Measurements from ENCODE around the gene SFMBT1.

The SFMBT1 gene

GRCh38 chr3:52910823-52911222, 135.1 kb downstream of the SFMBT1 start:
- H3K4me2 ChIP-seq, result no peak overlapping the region
- no peaks in the 10 kb centered on the region for H3K79me2 ChIP-seq (ENCODE audit: insufficient read depth, low read depth)
- H3K4me1 ChIP-seq (ENCODE audit: low read depth, poor library complexity, severe bottlenecking), result no peaks in the 10 kb centered on the region
- no peak overlapping the region for H3K27ac ChIP-seq
- no peaks in the 10 kb centered on the region for H3K27me3 ChIP-seq (ENCODE audit: insufficient read depth, low read depth)
- H3K36me3 ChIP-seq (ENCODE audit: insufficient read depth), result no peaks in the 10 kb centered on the region
- no peak overlapping the region for H2AFZ ChIP-seq (ENCODE audit: low read depth)
- no peak overlapping the region for H3K9ac ChIP-seq
- no peak overlapping the region for H3K4me3 ChIP-seq (IDR thresholded peaks at IDR 0.05; ENCODE audit: insufficient read depth, low read depth, low read length)
- no peaks in the 10 kb centered on the region for H4K20me1 ChIP-seq (ENCODE audit: insufficient read depth)
- TF ChIP-seq, protein P1, sequence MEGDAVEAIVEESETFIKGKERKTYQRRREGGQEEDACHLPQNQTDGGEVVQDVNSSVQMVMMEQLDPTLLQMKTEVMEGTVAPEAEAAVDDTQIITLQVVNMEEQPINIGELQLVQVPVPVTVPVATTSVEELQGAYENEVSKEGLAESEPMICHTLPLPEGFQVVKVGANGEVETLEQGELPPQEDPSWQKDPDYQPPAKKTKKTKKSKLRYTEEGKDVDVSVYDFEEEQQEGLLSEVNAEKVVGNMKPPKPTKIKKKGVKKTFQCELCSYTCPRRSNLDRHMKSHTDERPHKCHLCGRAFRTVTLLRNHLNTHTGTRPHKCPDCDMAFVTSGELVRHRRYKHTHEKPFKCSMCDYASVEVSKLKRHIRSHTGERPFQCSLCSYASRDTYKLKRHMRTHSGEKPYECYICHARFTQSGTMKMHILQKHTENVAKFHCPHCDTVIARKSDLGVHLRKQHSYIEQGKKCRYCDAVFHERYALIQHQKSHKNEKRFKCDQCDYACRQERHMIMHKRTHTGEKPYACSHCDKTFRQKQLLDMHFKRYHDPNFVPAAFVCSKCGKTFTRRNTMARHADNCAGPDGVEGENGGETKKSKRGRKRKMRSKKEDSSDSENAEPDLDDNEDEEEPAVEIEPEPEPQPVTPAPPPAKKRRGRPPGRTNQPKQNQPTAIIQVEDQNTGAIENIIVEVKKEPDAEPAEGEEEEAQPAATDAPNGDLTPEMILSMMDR (conservative IDR thresholded peaks at IDR 0.05; ENCODE audit: low read depth, low read length), result no peak

GRCh38 chr3:52907497-52907896, 138.4 kb downstream of the SFMBT1 start:
- Histone ChIP-seq H3K36me3 (ENCODE audit: insufficient read depth) (no peaks in the 10 kb centered on the region), H3K4me3 (IDR thresholded peaks at IDR 0.05; ENCODE audit: insufficient read depth, low read depth, low read length) (no peak overlapping the region), H3K4me2 (no peak overlapping the region), H3K4me1 (ENCODE audit: low read depth, poor library complexity, severe bottlenecking) (no peaks in the 10 kb centered on the region), H3K27me3 (ENCODE audit: insufficient read depth, low read depth) (no peaks in the 10 kb centered on the region), H3K27ac (no peak overlapping the region), H2AFZ (ENCODE audit: low read depth) (no peak overlapping the region), H3K9ac (no peak overlapping the region), H4K20me1 (ENCODE audit: insufficient read depth) (no peaks in the 10 kb centered on the region), H3K79me2 (ENCODE audit: insufficient read depth, low read depth) (no peaks in the 10 kb centered on the region)
- TF ChIP-seq, protein P1 (conservative IDR thresholded peaks at IDR 0.05; ENCODE audit: low read depth, low read length), result no peak

- Histone ChIP-seq H2AFZ (ENCODE audit: low read depth) (no peak overlapping the region), H3K27ac (no peak overlapping the region), H3K4me3 (IDR thresholded peaks at IDR 0.05; ENCODE audit: insufficient read depth, low read depth, low read length) (no peak overlapping the region), H4K20me1 (ENCODE audit: insufficient read depth) (no peaks in the 10 kb centered on the region), H3K27me3 (ENCODE audit: insufficient read depth, low read depth) (no peaks in the 10 kb centered on the region), H3K9ac (no peak overlapping the region), H3K4me2 (no peak overlapping the region), H3K4me1 (ENCODE audit: low read depth, poor library complexity, severe bottlenecking) (no peaks in the 10 kb centered on the region), H3K79me2 (ENCODE audit: insufficient read depth, low read depth) (no peaks in the 10 kb centered on the region), H3K36me3 (ENCODE audit: insufficient read depth) (no peaks in the 10 kb centered on the region)
- TF ChIP-seq, protein P1 (conservative IDR thresholded peaks at IDR 0.05; ENCODE audit: low read depth, low read length), result no peak
Observed at GRCh38 chr3:52904552-52904951, 141.3 kb downstream of the SFMBT1 start.

DNA sequence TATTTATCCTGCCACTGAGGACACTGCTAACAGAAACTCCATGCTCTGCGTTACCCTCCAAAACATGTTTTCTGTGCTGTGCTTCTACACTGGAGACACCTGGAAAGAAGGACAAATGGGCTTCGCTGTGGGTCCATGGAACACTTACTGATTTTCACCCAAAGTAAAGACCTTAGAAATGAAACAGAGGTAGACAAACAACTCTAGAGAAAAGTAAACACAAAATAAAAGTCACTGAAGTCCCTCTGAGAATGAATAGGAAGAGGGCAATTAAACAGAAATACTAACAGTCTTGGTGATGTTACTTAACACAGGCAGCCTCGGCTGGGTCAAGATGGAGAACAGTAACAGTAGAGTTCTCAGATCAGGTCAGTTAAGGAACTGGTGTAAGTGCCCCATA, 141.9 kb downstream of the SFMBT1 start:
- Histone ChIP-seq H2AFZ (ENCODE audit: low read depth) (no peak overlapping the region), H3K36me3 (ENCODE audit: insufficient read depth) (no peaks in the 10 kb centered on the region), H3K27ac (no peak overlapping the region), H3K27me3 (ENCODE audit: insufficient read depth, low read depth) (no peaks in the 10 kb centered on the region), H3K9ac (no peak overlapping the region), H3K4me2 (no peak overlapping the region), H3K4me1 (ENCODE audit: low read depth, poor library complexity, severe bottlenecking) (no peaks in the 10 kb centered on the region), H4K20me1 (ENCODE audit: insufficient read depth) (no peaks in the 10 kb centered on the region), H3K79me2 (ENCODE audit: insufficient read depth, low read depth) (no peaks in the 10 kb centered on the region), H3K4me3 (IDR thresholded peaks at IDR 0.05; ENCODE audit: insufficient read depth, low read depth, low read length) (no peak overlapping the region)
- TF ChIP-seq, protein P1 (conservative IDR thresholded peaks at IDR 0.05; ENCODE audit: low read depth, low read length), result no peak

All from KMS-11 (cell line).